ENCODE measurements around the gene SLAMF8.
A peak's percentile ranks its signal among the peaks of the same experiment; 100 is the strongest.

The SLAMF8 gene

GRCh38 chr1:159783724-159784123 lies 42.9 kb upstream of the SLAMF8 start:
- no peak overlapping the region for H3K27ac ChIP-seq
- no peaks in the 10 kb centered on the region for H3K27me3 ChIP-seq (replicated peaks)
- in situ Hi-C loops (cut with HindIII; ENCODE audit: low pct_ligation_motif_present, low sequenced_read_pairs): no loop called here

GRCh38 chr1:159786465-159786864 lies 40.2 kb upstream of the SLAMF8 start:
- H3K27me3 ChIP-seq (replicated peaks): no peaks in the 10 kb centered on the region
- no peak for TF ChIP-seq CTCF (IDR thresholded peaks at IDR 0.05; ENCODE audit: low read depth, low read length, missing control alignments)
- DNase-seq: no peak
- in situ Hi-C loops (cut with HindIII; ENCODE audit: low pct_ligation_motif_present, low sequenced_read_pairs): no loop called here
- no peaks in the 10 kb centered on the region for H3K36me3 ChIP-seq (replicated peaks)
- no peak overlapping the region for H3K4me3 ChIP-seq (ENCODE audit: low read depth, low read length)
- no peak overlapping the region for H3K27ac ChIP-seq

More at GRCh38 chr1:159783724-159784123, 42.9 kb upstream of the SLAMF8 start:
- no peaks in the 10 kb centered on the region for H3K36me3 ChIP-seq (replicated peaks)
- no peak for TF ChIP-seq CTCF (IDR thresholded peaks at IDR 0.05; ENCODE audit: low read depth, low read length, missing control alignments)
- no peak overlapping the region for H3K4me3 ChIP-seq (ENCODE audit: low read depth, low read length)
- DNase-seq: no peak

GRCh38 chr1:159786966-159787365 lies 39.7 kb upstream of the SLAMF8 start:
- TF ChIP-seq CTCF (IDR thresholded peaks at IDR 0.05; ENCODE audit: low read depth, low read length, missing control alignments): no peak
- no peak for DNase-seq

GRCh38 chr1:159790237-159790917 lies 36.3 kb upstream of the SLAMF8 start:
- in situ Hi-C loops (cut with HindIII; ENCODE audit: low pct_ligation_motif_present, low sequenced_read_pairs): no loop called here
- H3K4me3 ChIP-seq (ENCODE audit: low read depth, low read length): no peak overlapping the region
- DNase-seq: no peak
- TF ChIP-seq CTCF (IDR thresholded peaks at IDR 0.05; ENCODE audit: low read depth, low read length, missing control alignments): peak; percentile 73
- H3K27ac ChIP-seq: no peak overlapping the region
- peaks cover 12% of the 10 kb centered on the region for H3K27me3 ChIP-seq (replicated peaks)
- no peaks in the 10 kb centered on the region for H3K36me3 ChIP-seq (replicated peaks)

More at GRCh38 chr1:159786966-159787365, 39.7 kb upstream of the SLAMF8 start:
- Histone ChIP-seq H3K27me3 (replicated peaks) (no peaks in the 10 kb centered on the region), H3K36me3 (replicated peaks) (no peaks in the 10 kb centered on the region), H3K4me3 (ENCODE audit: low read depth, low read length) (no peak overlapping the region), H3K27ac (no peak overlapping the region)
- in situ Hi-C loops (cut with HindIII; ENCODE audit: low pct_ligation_motif_present, low sequenced_read_pairs): no loop called here

- Histone ChIP-seq H3K27me3 (replicated peaks) (peaks cover 15% of the 10 kb centered on the region), H3K27ac (no peak overlapping the region), H3K4me3 (ENCODE audit: low read depth, low read length) (no peak overlapping the region), H3K36me3 (replicated peaks) (no peaks in the 10 kb centered on the region)
- no peak for DNase-seq
- in situ Hi-C loops (cut with HindIII; ENCODE audit: low pct_ligation_motif_present, low sequenced_read_pairs): no loop called here
- no peak for TF ChIP-seq CTCF (IDR thresholded peaks at IDR 0.05; ENCODE audit: low read depth, low read length, missing control alignments)
These were observed 35.6 kb upstream of the SLAMF8 start for GRCh38 chr1:159791031-159791430.

GRCh38 chr1:159791461-159791860 lies 35.2 kb upstream of the SLAMF8 start:
- DNase-seq: no peak
- Histone ChIP-seq H3K36me3 (replicated peaks) (no peaks in the 10 kb centered on the region), H3K27me3 (replicated peaks) (peaks cover 16% of the 10 kb centered on the region), H3K4me3 (ENCODE audit: low read depth, low read length) (no peak overlapping the region), H3K27ac (no peak overlapping the region)
- no peak for TF ChIP-seq CTCF (IDR thresholded peaks at IDR 0.05; ENCODE audit: low read depth, low read length, missing control alignments)
- in situ Hi-C loops (cut with HindIII; ENCODE audit: low pct_ligation_motif_present, low sequenced_read_pairs): no loop called here
